HuH-7.5 (cell line): ENCODE data around the gene PRSS35.
"Not testable (repeated sequence)": the region's sequence is repeated elsewhere in the genome, so short reads cannot be mapped to it uniquely, and the experiment has no call there.

Experiments
- DNase-seq: peaks from one replicate; pipeline ENCODE4 v3.0.0; 2011; ENCODE audit warnings: low spot score

Gene PRSS35

GRCh38 chr6:83511901-83512681, at the start of gene PRSS35:
TSS of gene PRSS35 (plus strand) at chr6:83512534. CDS start at chr6:83523442, 10,908 bp downstream.
- DNase-seq, result peak; percentile 52

- no peak for DNase-seq
These were observed 48.4 kb upstream of the PRSS35 start for GRCh38 chr6:83463886-83464285.

- no peak for DNase-seq
These were observed 47.8 kb upstream of the PRSS35 start for GRCh38 chr6:83464381-83465140.

- no peak for DNase-seq
These were observed 46.0 kb upstream of the PRSS35 start for GRCh38 chr6:83466328-83466727.

- DNase-seq, result no peak
These were observed 44.7 kb upstream of the PRSS35 start for GRCh38 chr6:83467620-83468036.

GRCh38 chr6:83470001-83470400, 42.3 kb upstream of the PRSS35 start:
- DNase-seq, result no peak

GRCh38 chr6:83470587-83470986, 41.7 kb upstream of the PRSS35 start:
- DNase-seq, result no peak

- no peak for DNase-seq
These were observed 39.6 kb upstream of the PRSS35 start for GRCh38 chr6:83472767-83473166.

- DNase-seq, result no peak
These were observed 38.0 kb upstream of the PRSS35 start for GRCh38 chr6:83474309-83474708.

- no peak for DNase-seq
These were observed 35.4 kb upstream of the PRSS35 start for GRCh38 chr6:83476971-83477370.

GRCh38 chr6:83479389-83479788, 32.9 kb upstream of the PRSS35 start:
- DNase-seq, result no peak

- no peak for DNase-seq
These were observed 31.9 kb upstream of the PRSS35 start for GRCh38 chr6:83480470-83480869.

- DNase-seq, result not testable (repeated sequence)
These were observed 30.4 kb upstream of the PRSS35 start for GRCh38 chr6:83481938-83482337.

- DNase-seq, result no peak
These were observed 23.9 kb upstream of the PRSS35 start for GRCh38 chr6:83488448-83488847.

GRCh38 chr6:83488861-83489260, 23.5 kb upstream of the PRSS35 start:
- no peak for DNase-seq

GRCh38 chr6:83490217-83490807, 22.0 kb upstream of the PRSS35 start:
- DNase-seq, result no peak

- DNase-seq, result no peak
These were observed 7.0 kb upstream of the PRSS35 start for GRCh38 chr6:83505356-83505755.

GRCh38 chr6:83509441-83509840, 2.9 kb upstream of the PRSS35 start:
- DNase-seq, result no peak

GRCh38 chr6:83510791-83511190, 1.5 kb upstream of the PRSS35 start:
- no peak for DNase-seq

GRCh38 chr6:83511266-83511665, 1.1 kb upstream of the PRSS35 start:
- DNase-seq, result no peak

GRCh38 chr6:83514466-83514865, 2.1 kb downstream of the PRSS35 start:
- DNase-seq, result no peak

- peak; percentile 10 for DNase-seq
These were observed 2.6 kb downstream of the PRSS35 start for GRCh38 chr6:83514866-83515466.

GRCh38 chr6:83517500-83517899, 5.2 kb downstream of the PRSS35 start:
- no peak for DNase-seq
